ENCODE measurements around the gene ZNF14. TPM values are rescaled to one million over a fixed set of nuclear protein-coding genes. Genes with fewer than 3 reads are reported as not detected.
"Not testable (repeated sequence)": the region's sequence is repeated elsewhere in the genome, so short reads cannot be mapped to it uniquely, and the experiment has no call there.

Gene ZNF14
- total RNA-seq, 8 experiments from 2014 or later = 3.7 to 13.9 (median 12.4) TPM

DNA sequence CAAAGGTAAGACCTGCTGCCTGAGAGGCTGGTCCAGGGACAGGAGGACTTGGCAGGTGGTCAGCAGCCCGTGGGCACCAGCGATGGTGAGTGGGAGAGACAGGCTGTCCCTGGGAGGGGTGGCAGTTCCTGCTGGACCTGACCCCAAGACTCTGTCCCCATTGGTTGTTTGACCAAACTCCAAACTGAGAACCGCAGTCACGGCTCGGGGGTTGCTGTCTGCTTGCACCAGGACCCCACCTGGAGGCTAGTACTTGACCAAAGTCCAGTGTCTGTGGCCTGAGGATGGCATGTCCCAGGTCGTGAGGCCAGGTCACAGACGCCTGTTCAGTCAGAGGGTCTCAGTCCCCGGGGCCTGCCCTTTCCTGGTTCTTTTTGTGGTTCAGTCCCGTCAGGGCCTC, 9.9 kb upstream of the ZNF14 start:
- no peak for ATAC-seq (replicated peaks in 6 of 8)
- no peak overlapping the region for H3K4me3 ChIP-seq
- no peak overlapping the region for H3K27ac ChIP-seq
- H3K4me1 ChIP-seq (replicated peaks in 1 of 2) = no peaks in the 10 kb centered on the region
- in situ Hi-C loops (cut with MboI; ENCODE audit: low pct_unique_long_range_greater_than_20kb in 2 of 9, low sequenced_read_pairs in 9 of 9, unreplicated experiment in 9 of 9) = no loop called here
- WGBS, 10 experiments = 63% methylated on average over 2 of the region's 9 CpGs; no CpG with 5 or more reads in 9 of the 10 experiments

DNA sequence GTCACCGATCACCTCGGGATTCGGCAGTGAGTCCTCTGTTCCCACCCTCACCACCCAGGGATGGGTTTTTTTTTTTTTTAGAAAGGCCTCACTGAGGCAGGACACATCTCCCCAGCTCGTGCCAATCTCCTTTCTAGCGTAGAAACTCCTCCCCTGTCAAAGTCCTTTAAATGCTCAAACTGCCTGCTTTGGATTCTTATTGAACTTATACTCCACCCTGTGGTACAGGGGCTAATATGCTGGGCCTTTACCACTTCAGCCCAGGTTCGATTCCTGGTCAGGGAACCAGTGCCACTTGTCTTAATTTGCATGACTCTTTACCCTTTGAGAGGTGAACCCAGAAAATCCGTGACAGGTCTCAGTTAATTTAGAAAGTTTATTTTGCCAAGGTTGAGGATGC, 8.3 kb upstream of the ZNF14 start:
- in situ Hi-C loops (cut with MboI; ENCODE audit: low pct_unique_long_range_greater_than_20kb in 2 of 9, low sequenced_read_pairs in 9 of 9, unreplicated experiment in 9 of 9) = no loop called here
- ATAC-seq (replicated peaks in 6 of 8) = no peak
- 0 to 83% (median 57%) methylated on average over 1 to 5 of the region's 7 CpGs; no CpG with 5 or more reads in 2 of the 10 experiments for WGBS, 10 experiments

DNA sequence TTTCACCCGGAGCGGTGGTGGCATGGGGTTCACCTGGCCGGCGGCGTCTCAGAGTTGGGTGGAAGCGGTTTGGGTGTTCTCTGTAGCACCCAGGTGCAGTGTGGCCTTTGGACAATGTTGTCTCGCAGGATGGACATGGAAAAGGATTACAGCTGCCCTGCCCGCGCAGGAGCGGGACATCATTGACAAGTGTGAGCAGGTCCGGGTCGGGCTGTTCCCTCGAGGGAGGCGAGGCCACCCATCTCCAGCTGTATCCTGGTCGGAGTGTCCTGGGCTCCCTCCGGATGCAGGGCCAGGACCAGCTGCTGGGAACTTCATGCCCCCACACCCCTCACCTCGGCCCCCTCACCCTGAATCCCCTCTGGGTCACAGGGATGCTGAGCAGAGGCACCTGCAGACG, 7.8 kb upstream of the ZNF14 start:
- in situ Hi-C loops (cut with MboI; ENCODE audit: low pct_unique_long_range_greater_than_20kb in 2 of 9, low sequenced_read_pairs in 9 of 9, unreplicated experiment in 9 of 9) = no loop called here
- WGBS, 10 experiments = 78 to 100% methylated on average over 2 to 9 of the region's 18 CpGs; no CpG with 5 or more reads in 8 of the 10 experiments
- Histone ChIP-seq H3K4me3 (no peak overlapping the region), H3K27ac (no peak overlapping the region), H3K4me1 (replicated peaks in 1 of 2) (no peaks in the 10 kb centered on the region)
- no peak for ATAC-seq (replicated peaks in 6 of 8)

More for the DNA sequence above, 8.3 kb upstream of the ZNF14 start:
- no peaks in the 10 kb centered on the region for H3K4me1 ChIP-seq (replicated peaks in 1 of 2)
- H3K27ac ChIP-seq = no peak overlapping the region
- H3K4me3 ChIP-seq = no peak overlapping the region

DNA sequence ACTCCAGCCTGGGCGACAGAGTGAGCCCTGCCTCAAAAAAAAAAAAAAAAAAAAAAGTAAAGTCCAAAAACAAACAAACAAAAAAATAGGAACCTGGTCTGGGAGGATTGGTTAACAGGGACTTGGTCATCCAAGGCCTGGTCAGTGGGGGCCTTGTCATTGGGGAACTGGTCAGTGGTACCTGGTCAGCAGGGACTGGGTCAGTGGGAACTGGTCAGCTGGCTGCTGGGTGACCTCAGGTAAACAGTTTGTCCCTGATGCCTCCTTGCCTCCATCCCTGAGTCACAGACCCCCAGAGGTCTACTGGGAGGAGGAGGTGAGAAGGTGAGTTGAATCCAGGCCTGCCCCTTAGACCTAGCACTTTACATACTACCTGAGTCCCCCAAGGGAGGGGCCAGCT, 5.7 kb upstream of the ZNF14 start:
- H3K4me3 ChIP-seq = no peak overlapping the region
- H3K27ac ChIP-seq = no peak overlapping the region
- in situ Hi-C loops (cut with MboI; ENCODE audit: low pct_unique_long_range_greater_than_20kb in 2 of 9, low sequenced_read_pairs in 9 of 9, unreplicated experiment in 9 of 9) = no loop called here
- H3K4me1 ChIP-seq (replicated peaks in 1 of 2) = no peaks in the 10 kb centered on the region
- no peak for ATAC-seq (replicated peaks in 6 of 8)
- 40 to 100% (median 83%) methylated on average over 1 of the region's 1 CpG; no CpG with 5 or more reads in 4 of the 10 experiments for WGBS, 10 experiments

DNA sequence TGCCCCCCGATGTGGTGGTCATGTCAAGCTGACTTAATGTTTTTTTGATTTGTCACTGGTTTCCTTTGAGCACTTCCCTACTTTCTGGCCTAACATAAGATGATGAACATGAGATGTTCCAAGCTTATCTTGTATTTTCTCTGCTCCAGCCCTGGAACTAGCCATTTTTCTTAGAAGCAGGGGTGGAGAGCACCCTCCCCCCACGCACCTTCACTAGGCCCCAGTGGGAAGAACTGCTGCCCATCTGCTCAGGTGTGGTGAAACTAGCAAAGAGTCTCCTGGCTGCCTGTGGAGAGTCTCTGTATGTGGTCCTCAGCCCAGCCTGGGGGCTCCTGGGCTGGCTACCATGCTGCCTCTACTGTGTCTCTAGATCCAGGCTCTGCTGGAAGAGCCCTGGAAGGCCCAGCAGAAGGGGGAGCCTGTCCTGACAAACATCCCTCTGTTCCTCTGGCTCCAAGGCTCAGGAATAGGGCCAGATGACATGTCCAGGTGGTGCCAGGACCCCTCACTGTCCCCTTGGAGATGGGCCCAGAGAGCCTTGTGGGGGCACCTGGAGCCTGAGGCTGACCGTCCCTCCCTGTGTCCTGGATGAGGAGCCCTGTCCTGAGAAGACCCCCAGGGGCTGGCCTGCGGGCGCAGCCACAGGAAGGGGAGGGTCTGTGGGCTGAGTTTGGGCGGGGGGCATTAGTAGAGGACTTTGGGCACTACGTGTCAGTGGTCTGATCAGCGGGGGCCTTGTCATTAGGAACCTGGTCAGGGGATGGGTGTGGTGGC, 4.8 kb upstream of the ZNF14 start:
- H3K27ac ChIP-seq = no peak overlapping the region
- in situ Hi-C loops (cut with MboI; ENCODE audit: low pct_unique_long_range_greater_than_20kb in 2 of 9, low sequenced_read_pairs in 9 of 9, unreplicated experiment in 9 of 9) = no loop called here
- H3K4me3 ChIP-seq = no peak overlapping the region
- WGBS, 10 experiments = 0 to 80% (median 49%) methylated on average over 1 to 3 of the region's 8 CpGs; no CpG with 5 or more reads in 3 of the 10 experiments
- no peaks in the 10 kb centered on the region for H3K4me1 ChIP-seq (replicated peaks in 1 of 2)
- ATAC-seq (replicated peaks in 6 of 8) = no peak

DNA sequence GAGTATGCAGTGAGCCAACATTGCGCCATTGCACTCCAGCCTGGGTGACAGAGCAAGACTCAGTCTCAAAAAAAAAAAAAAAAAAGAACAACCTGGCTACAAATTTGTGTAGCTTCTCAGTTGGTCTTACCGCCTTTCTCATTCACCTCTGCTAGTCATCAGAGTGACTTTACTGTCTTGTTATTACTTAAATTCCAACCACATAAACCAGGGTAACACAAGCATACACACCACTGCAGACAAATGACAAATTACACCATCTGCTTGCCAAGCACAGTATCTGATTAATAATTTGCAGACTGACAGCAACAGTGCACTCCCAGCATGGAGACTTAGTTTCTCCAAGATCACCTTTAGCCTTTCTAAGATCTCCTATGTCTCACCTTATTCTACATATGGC, 11.0 kb downstream of the ZNF14 start:
- ATAC-seq (replicated peaks in 6 of 8) = no peak
- Histone ChIP-seq H3K4me3 (no peak overlapping the region), H3K27ac (no peak overlapping the region), H3K4me1 (replicated peaks in 1 of 2) (no peaks in the 10 kb centered on the region)
- WGBS, 10 experiments = 86 to 100% (median 100%) methylated on average over 1 to 2 of the region's 2 CpGs; no CpG with 5 or more reads in 2 of the 10 experiments
- in situ Hi-C loops (cut with MboI; ENCODE audit: low pct_unique_long_range_greater_than_20kb in 2 of 9, low sequenced_read_pairs in 9 of 9, unreplicated experiment in 9 of 9) = no loop called here

DNA sequence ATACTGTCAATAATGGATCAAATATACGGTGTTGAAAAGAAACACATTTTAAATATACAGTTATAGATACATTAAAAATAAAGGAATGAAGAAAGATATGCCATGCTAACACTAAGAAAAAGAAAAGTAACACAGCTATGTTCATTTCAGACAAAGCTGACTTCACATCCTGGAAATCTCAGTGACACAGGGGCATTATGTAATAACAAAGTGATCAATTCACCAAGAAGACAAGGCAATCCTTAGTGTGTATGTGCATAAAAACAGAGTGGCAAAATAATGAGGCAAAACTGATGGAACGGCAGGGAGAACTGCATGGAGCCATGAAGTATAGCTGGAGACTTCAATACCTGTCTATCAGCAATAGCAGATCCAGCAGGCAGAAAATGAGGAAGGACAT, 13.1 kb downstream of the ZNF14 start:
- Histone ChIP-seq H3K27ac (no peak overlapping the region), H3K4me1 (replicated peaks in 1 of 2) (no peaks in the 10 kb centered on the region), H3K4me3 (no peak overlapping the region)
- in situ Hi-C loops (cut with MboI; ENCODE audit: low pct_unique_long_range_greater_than_20kb in 2 of 9, low sequenced_read_pairs in 9 of 9, unreplicated experiment in 9 of 9) = no loop called here
- 50 to 100% (median 93%) methylated on average over 1 to 2 of the region's 2 CpGs for WGBS, 10 experiments
- no peak for ATAC-seq (replicated peaks in 6 of 8)

DNA sequence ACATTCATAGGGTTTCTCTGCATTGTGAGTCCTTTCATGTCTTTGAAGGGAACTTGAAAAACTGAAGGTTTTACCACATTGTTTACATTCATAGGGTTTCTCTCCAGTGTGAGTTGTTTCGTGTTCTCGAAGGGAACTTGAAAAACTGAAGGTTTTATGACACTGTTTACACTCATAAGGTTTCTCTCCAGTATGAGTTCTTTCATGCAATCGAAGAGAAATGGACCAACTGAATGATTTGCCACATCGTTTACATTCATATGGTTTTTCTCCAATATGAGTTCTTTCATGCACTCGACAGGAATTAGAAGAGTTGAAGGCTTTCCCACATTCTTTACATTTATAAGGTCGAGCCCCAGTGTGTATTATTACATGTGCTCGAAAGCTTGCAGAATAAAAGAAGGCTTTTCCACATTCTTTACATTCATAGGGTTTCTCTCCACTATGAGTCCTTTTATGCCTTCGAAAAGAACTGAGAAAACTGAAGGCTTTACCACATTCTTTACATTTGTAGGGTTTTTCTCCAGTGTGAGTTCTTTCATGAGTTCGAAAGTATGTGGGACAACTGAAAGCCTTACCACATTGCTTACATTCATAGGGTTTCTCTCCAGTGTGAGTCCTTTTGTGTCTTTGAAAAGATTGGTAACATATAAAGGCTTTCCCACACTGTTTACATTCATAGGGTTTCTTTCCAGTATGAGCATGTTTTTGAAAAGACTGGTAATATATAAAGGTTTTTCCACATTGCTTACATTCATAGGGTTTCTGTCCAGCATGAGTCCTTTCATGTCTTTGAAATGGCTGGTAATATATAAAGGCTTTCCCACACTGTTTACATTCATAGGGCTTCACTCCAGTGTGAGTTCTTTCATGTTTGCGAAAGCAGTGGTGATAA, 20.7 kb downstream of the ZNF14 start:
- no peak overlapping the region for H3K4me3 ChIP-seq
- no peak overlapping the region for H3K27ac ChIP-seq
- ATAC-seq (replicated peaks in 6 of 8) = no peak
- 80 to 98% (median 96%) methylated on average over 4 to 10 of the region's 10 CpGs for whole genome bisulfite sequencing, 10 experiments
- in situ Hi-C loops (cut with MboI; ENCODE audit: low pct_unique_long_range_greater_than_20kb in 2 of 9, low sequenced_read_pairs in 9 of 9, unreplicated experiment in 9 of 9) = no loop called here
- no peaks in the 10 kb centered on the region for H3K4me1 ChIP-seq (replicated peaks in 1 of 2)

DNA sequence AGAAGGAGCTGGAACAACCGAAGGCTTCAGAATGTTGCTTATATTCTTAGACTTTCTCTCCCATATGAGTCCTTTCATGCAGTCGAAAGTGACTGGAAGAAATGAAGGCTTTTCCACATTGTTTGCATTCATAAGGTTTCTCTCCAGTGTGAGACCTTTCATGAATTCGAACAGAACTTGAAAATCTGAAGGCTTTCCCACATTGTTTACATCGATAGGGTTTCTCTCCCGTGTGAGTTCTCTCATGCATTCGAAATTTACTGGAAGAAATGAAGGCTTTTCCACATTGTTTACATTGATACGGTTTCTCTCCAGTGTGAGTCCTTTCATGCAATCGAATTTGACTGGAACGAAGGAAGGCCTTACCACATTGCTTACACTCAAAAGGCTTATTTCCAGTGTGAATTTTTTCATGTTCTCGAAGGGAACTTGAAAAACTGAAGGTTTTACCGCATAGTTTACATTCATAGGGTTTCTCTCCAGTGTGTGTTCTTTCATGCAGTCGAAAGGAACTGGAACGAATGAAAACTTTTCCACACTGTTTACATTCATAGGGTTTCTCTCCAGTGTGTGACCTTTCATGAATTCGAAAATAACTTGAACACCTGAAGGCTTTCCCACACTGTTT, 21.5 kb downstream of the ZNF14 start:
- in situ Hi-C loops (cut with MboI; ENCODE audit: low pct_unique_long_range_greater_than_20kb in 2 of 9, low sequenced_read_pairs in 9 of 9, unreplicated experiment in 9 of 9) = no loop called here
- no peak overlapping the region for H3K4me3 ChIP-seq
- no peak overlapping the region for H3K27ac ChIP-seq
- WGBS, 10 experiments = 68 to 98% (median 92%) methylated on average over 4 to 14 of the region's 14 CpGs
- no peaks in the 10 kb centered on the region for H3K4me1 ChIP-seq (replicated peaks in 1 of 2)
- no peak for ATAC-seq (replicated peaks in 6 of 8)

DNA sequence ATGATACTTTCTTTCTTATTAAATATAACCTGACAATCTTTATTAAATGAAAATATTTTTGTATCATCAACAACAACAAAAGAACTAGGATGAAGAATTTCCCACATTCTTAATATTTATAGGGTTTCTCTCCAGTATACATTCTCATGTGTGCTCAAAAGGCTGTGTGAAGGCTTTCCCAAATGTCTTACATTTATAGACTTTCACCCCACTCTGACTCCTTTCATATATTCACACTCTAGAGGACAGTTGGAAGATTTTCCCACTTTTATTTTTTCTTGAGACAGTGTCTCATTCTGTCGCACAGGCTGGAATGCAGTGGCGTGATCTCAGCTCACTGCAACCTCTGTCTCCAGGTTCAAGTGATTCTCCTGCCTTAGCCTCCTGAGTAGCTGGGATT, 22.4 kb downstream of the ZNF14 start:
- H3K4me1 ChIP-seq (replicated peaks in 1 of 2) = no peaks in the 10 kb centered on the region
- ATAC-seq (replicated peaks in 6 of 8) = no peak
- in situ Hi-C loops (cut with MboI; ENCODE audit: low pct_unique_long_range_greater_than_20kb in 2 of 9, low sequenced_read_pairs in 9 of 9, unreplicated experiment in 9 of 9) = no loop called here
- H3K4me3 ChIP-seq = no peak overlapping the region
- no peak overlapping the region for H3K27ac ChIP-seq
- WGBS, 10 experiments = 57 to 95% (median 90%) methylated on average over 2 of the region's 2 CpGs; no CpG with 5 or more reads in 6 of the 10 experiments

DNA sequence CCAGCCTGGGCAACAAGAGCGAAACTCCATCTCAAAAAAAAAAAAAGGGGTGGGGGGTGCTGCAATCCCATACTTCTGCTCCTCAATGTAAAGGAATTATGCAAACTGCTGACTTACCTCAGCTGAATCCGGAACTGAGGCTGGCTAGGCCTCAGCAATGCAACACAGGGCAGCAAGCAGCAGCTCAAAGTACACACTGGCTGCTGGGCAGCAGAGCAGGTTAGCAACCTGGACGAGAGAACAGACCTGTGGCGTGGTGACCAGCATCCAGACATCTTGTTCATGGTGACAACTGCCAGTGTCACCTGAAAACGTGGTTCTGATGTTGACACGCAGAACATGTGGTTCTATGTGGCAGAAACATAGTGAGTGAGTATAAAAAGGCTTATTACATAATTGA, 28.1 kb downstream of the ZNF14 start:
- WGBS, 10 experiments = 27 to 100% (median 64%) methylated on average over 1 to 4 of the region's 6 CpGs; no CpG with 5 or more reads in 1 of the 10 experiments

DNA sequence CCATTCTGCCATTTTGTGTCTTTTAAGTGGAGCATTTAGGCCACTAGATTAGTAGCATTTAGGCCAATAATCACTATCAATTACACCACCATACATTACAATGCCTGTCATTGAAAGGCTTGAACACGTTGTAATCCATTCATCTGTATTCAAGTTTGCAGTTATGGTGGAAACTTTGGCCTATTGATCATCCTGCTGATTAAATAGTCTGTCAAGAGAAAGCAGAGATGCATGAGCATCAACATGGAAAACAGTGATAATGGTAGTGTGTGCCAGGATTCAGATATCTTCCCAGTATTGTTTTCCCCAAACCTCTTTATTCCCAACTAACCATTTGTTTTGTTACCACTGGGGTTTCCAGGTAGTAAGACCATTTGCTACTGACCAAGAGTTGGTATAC, 32.4 kb downstream of the ZNF14 start:
- in situ Hi-C loops (cut with MboI; ENCODE audit: low pct_unique_long_range_greater_than_20kb in 2 of 9, low sequenced_read_pairs in 9 of 9, unreplicated experiment in 9 of 9); H3K27ac ChIP-seq; ATAC-seq (replicated peaks in 6 of 8); H3K4me1 ChIP-seq (replicated peaks in 1 of 2); H3K4me3 ChIP-seq: not testable (repeated sequence)
- 20 to 100% (median 100%) methylated on average over 1 of the region's 1 CpG; no CpG with 5 or more reads in 3 of the 10 experiments for WGBS, 10 experiments

More for the DNA sequence above, 28.1 kb downstream of the ZNF14 start:
- no peaks in the 10 kb centered on the region for H3K4me1 ChIP-seq (replicated peaks in 1 of 2)
- no peak for ATAC-seq (replicated peaks in 6 of 8)
- no peak overlapping the region for H3K4me3 ChIP-seq
- no peak overlapping the region for H3K27ac ChIP-seq
- in situ Hi-C loops (cut with MboI; ENCODE audit: low pct_unique_long_range_greater_than_20kb in 2 of 9, low sequenced_read_pairs in 9 of 9, unreplicated experiment in 9 of 9) = no loop called here

DNA sequence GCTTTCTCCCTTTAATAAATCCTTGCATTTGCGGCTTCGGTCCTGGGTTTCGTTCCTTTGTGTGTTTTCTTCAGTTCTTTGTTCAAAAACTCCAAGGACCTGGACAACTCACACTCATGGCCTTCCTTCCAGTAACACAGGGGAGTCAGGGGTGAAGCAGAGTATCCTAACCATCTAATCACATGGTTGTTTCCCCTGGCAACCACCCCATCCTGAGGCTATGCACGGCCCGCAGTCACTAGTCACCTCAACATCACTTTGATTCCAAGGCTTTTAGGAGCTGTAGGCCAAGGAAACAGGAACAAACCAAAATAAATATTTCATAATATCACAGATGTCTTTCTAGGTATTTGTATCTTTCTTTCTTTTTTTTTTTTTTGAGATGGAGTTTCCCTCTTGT, 35.3 kb downstream of the ZNF14 start:
- no peaks in the 10 kb centered on the region for H3K4me1 ChIP-seq (replicated peaks in 1 of 2)
- 20 to 91% (median 78%) methylated on average over 2 to 5 of the region's 5 CpGs; no CpG with 5 or more reads in 1 of the 10 experiments for WGBS, 10 experiments
- no peak for ATAC-seq (replicated peaks in 6 of 8)
- H3K27ac ChIP-seq = no peak overlapping the region
- in situ Hi-C loops (cut with MboI; ENCODE audit: low pct_unique_long_range_greater_than_20kb in 2 of 9, low sequenced_read_pairs in 9 of 9, unreplicated experiment in 9 of 9) = no loop called here
- H3K4me3 ChIP-seq = no peak overlapping the region

All from motor neuron (in vitro differentiated cells).